GM12875 (cell line): ENCODE measurements around the gene RTN4R.

Source experiments
- H3K4me3 ChIP-seq: one replicate; pipeline ENCODE4 v1.5.1; 2011; ENCODE audit warnings: low read depth, low read length, control low read depth
- CTCF ChIP-seq: IDR thresholded peaks from 2 replicates; pipeline ENCODE4 v1.5.1; 2011; ENCODE audit warnings: low read depth, mild to moderate bottlenecking, control low read depth, inconsistent platforms, low read length, moderate library complexity, borderline replicate concordance; ENCODE audit not compliant: insufficient read depth

Gene RTN4R

DNA sequence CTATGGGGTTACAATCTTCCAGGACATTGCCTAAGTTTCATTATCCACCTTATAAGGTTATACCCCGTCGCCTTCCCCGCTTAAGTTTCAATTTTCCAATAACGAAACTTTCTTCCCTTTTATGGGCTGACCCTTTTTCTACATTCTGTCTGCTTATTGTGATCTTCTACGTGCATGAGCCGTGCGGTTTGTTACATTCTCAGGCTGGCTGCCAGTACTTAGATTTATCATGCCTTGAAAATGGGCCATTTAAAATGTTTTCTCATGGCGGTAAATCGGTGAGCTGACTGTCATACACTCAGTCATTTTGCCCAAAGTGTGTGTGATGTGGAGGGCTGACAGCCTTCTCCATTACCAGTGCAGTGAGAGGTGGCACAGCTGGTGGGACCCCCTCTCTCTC is 28.5 kb upstream of the RTN4R start:
- no peak for TF ChIP-seq CTCF
- no peak overlapping the region for H3K4me3 ChIP-seq

DNA sequence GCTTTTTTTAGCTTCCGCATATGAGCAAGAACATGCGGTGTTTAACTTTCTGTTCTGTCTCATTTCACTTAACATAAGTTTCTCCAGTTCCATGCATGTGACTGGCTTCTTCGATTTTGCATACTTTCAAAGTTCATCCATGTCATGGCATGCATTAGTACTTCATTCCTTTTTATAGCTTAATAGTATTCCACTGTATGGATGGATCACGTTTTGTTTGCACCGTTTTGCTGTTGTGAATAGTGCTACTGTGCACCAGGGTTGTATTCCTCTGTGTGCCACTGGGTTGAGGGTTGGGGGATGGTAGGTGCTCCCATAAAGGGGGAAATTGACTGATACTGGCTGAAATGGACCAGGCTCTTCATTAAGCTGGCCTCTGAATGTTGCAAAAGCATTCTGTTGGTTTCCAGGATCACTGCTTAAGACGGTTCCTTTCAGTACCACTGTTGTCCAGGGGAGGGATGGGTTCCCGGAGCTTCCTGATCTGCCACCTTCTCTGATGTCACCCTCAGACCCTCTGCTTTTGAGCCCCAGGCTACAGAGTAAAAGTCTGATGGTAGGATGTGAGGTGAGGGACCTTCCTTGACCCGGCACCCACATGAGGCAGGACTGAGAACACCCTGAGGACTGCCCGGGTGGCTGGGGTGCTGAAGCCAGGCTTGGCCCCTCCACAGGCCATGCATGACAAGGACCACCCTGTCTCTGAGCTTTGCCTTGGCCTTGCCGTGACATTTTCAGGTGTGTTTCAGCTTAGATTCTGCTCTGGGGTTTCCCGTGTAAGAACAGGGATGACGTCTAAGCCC is 27.3 kb upstream of the RTN4R start:
- H3K4me3 ChIP-seq, result no peak overlapping the region
- no peak for TF ChIP-seq CTCF

GRCh38 chr22:20292673-20293232 is 24.6 kb upstream of the RTN4R start:
- no peak overlapping the region for H3K4me3 ChIP-seq
- TF ChIP-seq CTCF, result no peak

GRCh38 chr22:20292108-20292507 is 24.0 kb upstream of the RTN4R start:
- H3K4me3 ChIP-seq, result no peak overlapping the region
- TF ChIP-seq CTCF, result no peak

DNA sequence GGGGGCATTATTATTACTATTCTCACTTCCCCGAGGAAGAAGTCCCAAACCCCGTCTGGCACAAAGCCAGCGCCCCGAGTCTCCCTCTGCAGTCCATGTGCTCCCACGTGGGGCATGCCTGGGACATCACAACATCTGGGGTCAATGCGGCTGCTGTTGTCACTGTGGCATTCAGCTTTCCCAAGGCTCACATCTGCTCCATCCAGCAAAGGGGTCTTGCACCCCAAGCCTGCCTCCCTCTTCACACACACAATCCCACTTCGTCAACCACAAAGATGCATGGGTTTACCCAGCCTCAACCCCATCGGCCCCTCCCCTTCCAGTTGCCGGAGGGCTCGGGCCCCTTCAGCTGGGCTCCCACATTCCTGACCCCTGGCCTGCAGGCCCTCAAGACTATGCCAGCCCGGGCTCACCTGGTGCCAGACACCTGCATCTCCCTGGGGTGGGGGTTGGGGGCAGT is 23.5 kb upstream of the RTN4R start:
- TF ChIP-seq CTCF, result no peak
- no peak overlapping the region for H3K4me3 ChIP-seq

DNA sequence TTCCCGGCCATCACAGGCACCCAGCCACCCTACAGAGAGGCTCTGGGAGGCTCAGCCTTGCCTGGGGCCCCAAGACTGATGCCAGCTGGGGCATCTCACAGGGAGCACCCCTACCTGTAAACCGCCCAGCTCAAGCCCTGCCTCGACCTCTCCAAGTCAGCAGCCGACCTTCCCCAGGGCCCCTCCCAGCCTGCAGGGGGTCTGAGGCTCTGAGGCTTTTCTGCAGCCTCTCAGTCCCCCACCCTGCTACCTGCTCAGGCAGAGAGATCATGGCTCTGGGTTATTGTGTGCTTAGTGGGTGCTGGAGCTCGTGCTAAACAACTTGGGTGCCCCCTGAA is 23.1 kb upstream of the RTN4R start:
- TF ChIP-seq CTCF, result no peak

More for the DNA sequence above, 23.1 kb upstream of the RTN4R start:
- H3K4me3 ChIP-seq, result no peak overlapping the region
